ENCODE measurements around the gene MAPK1. TPM values are rescaled to one million over a fixed set of nuclear protein-coding genes. Genes with fewer than 3 reads are reported as not detected.
"Not testable (repeated sequence)": the region's sequence is repeated elsewhere in the genome, so short reads cannot be mapped to it uniquely, and the experiment has no call there.

Gene MAPK1
- total RNA-seq, 1 experiment from 2014 or later, result 122 TPM

- POLR2A ChIA-PET, result no interaction called here
- H3K27ac ChIP-seq (ENCODE audit: low read length), result no peak overlapping the region
- intact Hi-C loops (cut with micrococcal nuclease; ENCODE audit: unreplicated experiment), result no loop called here
- TF ChIP-seq POLR2AphosphoS5 (IDR thresholded peaks at IDR 0.05; ENCODE audit: low read depth, low read length) (no peak), TCF7L2 (IDR thresholded peaks at IDR 0.05; ENCODE audit: low read depth, low read length) (no peak), REST (IDR thresholded peaks at IDR 0.05; ENCODE audit: insufficient read depth in 1 of 2, low read depth in 2 of 2, low read length in 1 of 2) (no peak), CTCF (IDR thresholded peaks at IDR 0.05) (no peak), SIN3A (IDR thresholded peaks at IDR 0.05; ENCODE audit: borderline replicate concordance, insufficient read depth, low read depth, low read length) (no peak)
- H3K27me3 ChIP-seq (ENCODE audit: control insufficient read depth, insufficient read depth, low read length), result no peaks in the 10 kb centered on the region
- H3K9me3 ChIP-seq (ENCODE audit: control insufficient read depth, insufficient read depth, low read depth, low read length), result no peaks in the 10 kb centered on the region
- in situ Hi-C loops (cut with HindIII; ENCODE audit: low pct_unique_long_range_greater_than_20kb, low sequenced_read_pairs), result no loop called here
- ATAC-seq (no peak), DNase-seq (ENCODE audit: low read depth, low spot score) (no peak)
- BruUV-seq (replicated peaks), result no TSS peak
- no peaks in the 10 kb centered on the region for H3K36me3 ChIP-seq (ENCODE audit: control insufficient read depth, insufficient read depth, low read length)
- CTCF ChIA-PET, result no interaction called here
- H3K4me1 ChIP-seq (ENCODE audit: control insufficient read depth, insufficient read depth, low read length), result no peaks in the 10 kb centered on the region; the same call in none of the 2 replicates
- H3K4me3 ChIP-seq (ENCODE audit: low read depth in 2 of 2, low read length in 2 of 2), result no peak overlapping the region
Observed at GRCh38 chr22:21837248-21837979, 30.0 kb downstream of the MAPK1 start.

GRCh38 chr22:21836486-21836885, 31.0 kb downstream of the MAPK1 start:
- ATAC-seq; H3K4me3 ChIP-seq (ENCODE audit: low read depth in 2 of 2, low read length in 2 of 2); H3K36me3 ChIP-seq (ENCODE audit: control insufficient read depth, insufficient read depth, low read length); intact Hi-C loops (cut with micrococcal nuclease; ENCODE audit: unreplicated experiment); H3K27me3 ChIP-seq (ENCODE audit: control insufficient read depth, insufficient read depth, low read length); H3K27ac ChIP-seq (ENCODE audit: low read length); BruUV-seq (replicated peaks); DNase-seq (ENCODE audit: low read depth, low spot score); POLR2A ChIA-PET; in situ Hi-C loops (cut with HindIII; ENCODE audit: low pct_unique_long_range_greater_than_20kb, low sequenced_read_pairs); H3K4me1 ChIP-seq (ENCODE audit: control insufficient read depth, insufficient read depth, low read length); H3K9me3 ChIP-seq (ENCODE audit: control insufficient read depth, insufficient read depth, low read depth, low read length): not testable (repeated sequence)
- CTCF ChIA-PET, result interaction anchor here (0.7 kb wide), 1 partner anchor 35 kb away, joined by 3 read pairs; no protein-coding TSS in a partner anchor

- intact Hi-C loops (cut with micrococcal nuclease; ENCODE audit: unreplicated experiment) (no loop called here), in situ Hi-C loops (cut with HindIII; ENCODE audit: low pct_unique_long_range_greater_than_20kb, low sequenced_read_pairs) (no loop called here)
- Histone ChIP-seq H3K4me3 (ENCODE audit: low read depth in 2 of 2, low read length in 2 of 2) (no peak overlapping the region), H3K27ac (ENCODE audit: low read length) (no peak overlapping the region), H3K27me3 (ENCODE audit: control insufficient read depth, insufficient read depth, low read length) (no peaks in the 10 kb centered on the region), H3K36me3 (ENCODE audit: control insufficient read depth, insufficient read depth, low read length) (no peaks in the 10 kb centered on the region), H3K4me1 (ENCODE audit: control insufficient read depth, insufficient read depth, low read length) (no peaks in the 10 kb centered on the region; the same call in none of the 2 replicates), H3K9me3 (ENCODE audit: control insufficient read depth, insufficient read depth, low read depth, low read length) (no peaks in the 10 kb centered on the region)
- no TSS peak for BruUV-seq (replicated peaks)
- DNase-seq (ENCODE audit: low read depth, low spot score) (no peak), ATAC-seq (no peak)
- ChIA-PET POLR2A (no interaction called here), CTCF (no interaction called here)
- no peak for TF ChIP-seq CTCF (IDR thresholded peaks at IDR 0.05)
- TF ChIP-seq SIN3A (IDR thresholded peaks at IDR 0.05; ENCODE audit: borderline replicate concordance, insufficient read depth, low read depth, low read length), result no peak
- TF ChIP-seq TCF7L2 (IDR thresholded peaks at IDR 0.05; ENCODE audit: low read depth, low read length), result no peak
- TF ChIP-seq POLR2AphosphoS5 (IDR thresholded peaks at IDR 0.05; ENCODE audit: low read depth, low read length), result no peak
- no peak for TF ChIP-seq REST (IDR thresholded peaks at IDR 0.05; ENCODE audit: insufficient read depth in 1 of 2, low read depth in 2 of 2, low read length in 1 of 2)
Observed at GRCh38 chr22:21835378-21835777, 32.1 kb downstream of the MAPK1 start.
